H9 (cell line): ENCODE results near the gene F5. TPM values are rescaled to one million over a fixed set of nuclear protein-coding genes. Genes with fewer than 3 reads are reported as not detected.

Experiments
- DNase-seq: peaks from one replicate; pipeline ENCODE4 v3.0.0-alpha.2; 2017
- H2AFZ ChIP-seq: one replicate; pipeline ENCODE4 v1.6.1; 2013; ENCODE audit warnings: mild to moderate bottlenecking, low read length, control low read depth, moderate library complexity
- H2AK5ac ChIP-seq: 2 replicates; pipeline ENCODE4 v1.6.1; 2013; ENCODE audit warnings: low read length, control low read depth, mixed read lengths; ENCODE audit not compliant: insufficient read length
- H2BK120ac ChIP-seq: one replicate; pipeline ENCODE4 v1.6.1; 2013; ENCODE audit warnings: low read depth, mild to moderate bottlenecking, low read length, control low read depth, inconsistent platforms; ENCODE audit not compliant: poor library complexity, severe bottlenecking
- H2BK12ac ChIP-seq: 2 replicates; pipeline ENCODE4 v1.6.1; 2013; ENCODE audit warnings: low read length, control low read depth, mixed read lengths, low read depth; ENCODE audit not compliant: insufficient read length
- H2BK15ac ChIP-seq: 2 replicates; pipeline ENCODE4 v1.6.1; 2013; ENCODE audit warnings: low read depth, low read length, control low read depth
- H2BK20ac ChIP-seq: one replicate; pipeline ENCODE4 v1.6.1; 2013; ENCODE audit warnings: low read depth, mild to moderate bottlenecking, low read length, control low read depth, inconsistent platforms; ENCODE audit not compliant: poor library complexity, severe bottlenecking
- H2BK5ac ChIP-seq: 2 replicates; pipeline ENCODE4 v1.6.1; 2013; ENCODE audit warnings: low read length, control low read depth, mixed read lengths; ENCODE audit not compliant: insufficient read length
- H3K14ac ChIP-seq: 2 replicates; pipeline ENCODE4 v1.6.1; 2013; ENCODE audit warnings: low read length, control low read depth; ENCODE audit not compliant: insufficient read depth
- H3K18ac ChIP-seq: 2 replicates; pipeline ENCODE4 v1.6.1; 2013; ENCODE audit warnings: low read depth, mild to moderate bottlenecking, mixed read lengths, low read length, control low read depth; ENCODE audit not compliant: insufficient read length
- H3K23ac ChIP-seq: 2 replicates; pipeline ENCODE4 v1.6.1; 2013; ENCODE audit warnings: low read length, control low read depth, mixed read lengths, low read depth; ENCODE audit not compliant: insufficient read length
- H3K23me2 ChIP-seq: 2 replicates; pipeline ENCODE4 v1.6.1; 2013; ENCODE audit warnings: low read depth, mild to moderate bottlenecking, mixed read lengths, low read length, control low read depth; ENCODE audit not compliant: insufficient read length, poor library complexity, severe bottlenecking
- H3K27ac ChIP-seq: 2 replicates; pipeline ENCODE4 v1.5.1; 2013; ENCODE audit warnings: low read length, control low read depth, mixed read lengths, low read depth; ENCODE audit not compliant: insufficient read length
- H3K27me3 ChIP-seq: 2 replicates; pipeline ENCODE4 v1.6.1; 2013; ENCODE audit warnings: low read length, control low read depth, inconsistent platforms; ENCODE audit not compliant: insufficient read depth
- H3K4ac ChIP-seq: 2 replicates; pipeline ENCODE4 v1.6.1; 2013; ENCODE audit warnings: low read depth, mild to moderate bottlenecking, control low read depth, inconsistent platforms, low read length, moderate library complexity
- H3K4me1 ChIP-seq: 2 replicates; pipeline ENCODE4 v1.6.1; 2013; ENCODE audit warnings: low read length, control low read depth, inconsistent platforms; ENCODE audit not compliant: insufficient read depth
- H3K4me2 ChIP-seq: 2 replicates; pipeline ENCODE4 v1.6.1; 2013; ENCODE audit warnings: low read length, control low read depth, mixed read lengths; ENCODE audit not compliant: insufficient read length, insufficient read depth
- H3K56ac ChIP-seq: 2 replicates; pipeline ENCODE4 v1.6.1; 2013; ENCODE audit warnings: low read depth, mild to moderate bottlenecking, mixed read lengths, low read length, control low read depth; ENCODE audit not compliant: insufficient read length
- H3K79me1 ChIP-seq: 2 replicates; pipeline ENCODE4 v1.6.1; 2013; ENCODE audit warnings: low read depth, mild to moderate bottlenecking, moderate library complexity, low read length, control low read depth, inconsistent platforms; ENCODE audit not compliant: insufficient read depth, poor library complexity, severe bottlenecking
- H3K79me2 ChIP-seq: 2 replicates; pipeline ENCODE4 v1.6.1; 2013; ENCODE audit warnings: low read length, control low read depth, inconsistent platforms; ENCODE audit not compliant: insufficient read depth
- H3K9ac ChIP-seq: 2 replicates; pipeline ENCODE4 v1.6.1; 2013; ENCODE audit warnings: low read length, control low read depth, mixed read lengths; ENCODE audit not compliant: insufficient read length; ENCODE audit errors: extremely low read depth
- H3K9me3 ChIP-seq: one replicate; pipeline ENCODE4 v1.6.1; 2013; ENCODE audit warnings: low read depth, low read length, inconsistent platforms; ENCODE audit not compliant: control insufficient read depth
- H3T11ph ChIP-seq: one replicate; pipeline ENCODE4 v1.6.1; 2013; ENCODE audit warnings: mild to moderate bottlenecking, low read length, control low read depth, inconsistent platforms
- H4K20me1 ChIP-seq: one replicate; pipeline ENCODE4 v1.6.1; 2013; ENCODE audit not compliant: control insufficient read depth, insufficient read length, insufficient read depth
- H4K5ac ChIP-seq: 2 replicates; pipeline ENCODE4 v1.6.1; 2013; ENCODE audit warnings: low read depth, mild to moderate bottlenecking, mixed read lengths, low read length, control low read depth; ENCODE audit not compliant: insufficient read length
- H4K8ac ChIP-seq: replicated peaks from 2 replicates; pipeline ENCODE4 v1.6.1; 2013; ENCODE audit warnings: low read length, control low read depth, mixed read lengths, low read depth; ENCODE audit not compliant: insufficient read length
- H4K91ac ChIP-seq: 2 replicates; pipeline ENCODE4 v1.6.1; 2013; ENCODE audit warnings: low read depth, mild to moderate bottlenecking, moderate library complexity, mixed read lengths, low read length, control low read depth; ENCODE audit not compliant: insufficient read length
- H3K27ac Mint-ChIP-seq, 3 experiments: 2 replicates in 2 of 3; 3 replicates in 1 of 3; pipeline ENCODE4 v1.8.0; 2020 to 2021; ENCODE audit warnings: mixed read lengths in 3 of 3, mild to moderate bottlenecking in 1 of 3, moderate library complexity in 1 of 3
- H3K27me3 Mint-ChIP-seq: 2 replicates; pipeline ENCODE4 v1.8.0; 2021; ENCODE audit warnings: low read depth, mild to moderate bottlenecking, moderate library complexity, mixed read lengths
- H3K36me3 Mint-ChIP-seq, 3 experiments: 2 replicates in 2 of 3; 3 replicates in 1 of 3; pipeline ENCODE4 v1.8.0; 2020 to 2021; ENCODE audit warnings: low read depth in 3 of 3, mixed read lengths in 3 of 3; ENCODE audit not compliant: insufficient read depth in 1 of 3
- H3K4me1 Mint-ChIP-seq, 2 experiments: 2 replicates each; pipeline ENCODE4 v1.8.0; 2020; ENCODE audit warnings: mixed read lengths in 2 of 2
- H3K4me3 Mint-ChIP-seq, 2 experiments: 2 replicates in 1 of 2; 3 replicates in 1 of 2; pipeline ENCODE4 v1.8.0; 2020 to 2021; ENCODE audit warnings: mild to moderate bottlenecking in 2 of 2, mixed read lengths in 2 of 2, moderate library complexity in 1 of 2
- H3K9me3 Mint-ChIP-seq, 2 experiments: 2 replicates in 1 of 2; 3 replicates in 1 of 2; pipeline ENCODE4 v1.8.0; 2020; ENCODE audit warnings: mild to moderate bottlenecking in 2 of 2, mixed read lengths in 2 of 2, moderate library complexity in 1 of 2
- total RNA-seq: library from RNA; stranded (reverse); gene quantifications from 2 replicates; pipeline ENCODE4 v1.2.1, GENCODE V29; 2021
- TF ChIP-seq, protein P1 (sequence below): fragments of 200-600 bp; sonication (generic); conservative IDR thresholded peaks from 3 replicates; pipeline ENCODE4 v1.8.0; 2021; ENCODE audit warnings: antibody characterized with exemption, mild to moderate bottlenecking

F5 gene
- total RNA-seq, 1 experiment from 2014 or later = 0.04 TPM

DNA sequence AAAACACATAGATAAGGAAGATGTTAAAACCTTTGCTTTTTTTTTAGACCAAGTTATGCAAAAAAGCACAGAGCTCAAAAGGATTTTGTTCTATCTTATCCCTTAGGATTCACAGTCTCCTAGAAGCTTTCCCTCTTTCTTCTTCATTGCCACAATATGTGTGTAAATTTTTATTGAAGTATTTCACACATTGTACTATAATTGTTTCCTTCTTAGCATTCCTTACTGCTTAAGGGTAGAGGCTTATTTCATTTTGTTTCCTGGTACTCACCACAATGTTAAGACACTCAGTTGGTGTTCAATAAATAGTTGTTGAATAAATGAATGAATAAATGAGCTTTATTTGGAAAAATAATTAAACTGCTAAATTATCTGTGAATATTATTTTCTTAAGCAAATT, 70.6 kb downstream of the F5 start:
- H3K18ac ChIP-seq = no peak overlapping the region

More for the DNA sequence above, 70.6 kb downstream of the F5 start:
- no peaks in the 10 kb centered on the region for H3K79me1 ChIP-seq
- H4K5ac ChIP-seq = no peak overlapping the region
- no peaks in the 10 kb centered on the region for H4K20me1 ChIP-seq
- H2BK15ac ChIP-seq = no peak overlapping the region
- H2BK120ac ChIP-seq = no peak overlapping the region
- no peaks in the 10 kb centered on the region for H3K27me3 ChIP-seq
- no peak overlapping the region for H3K56ac ChIP-seq
- no peak overlapping the region for H2BK20ac ChIP-seq
- no peak overlapping the region for H3K27ac ChIP-seq
- no peak overlapping the region for H3K4ac ChIP-seq
- no peak overlapping the region for H4K91ac ChIP-seq
- no peak overlapping the region for H3K23ac ChIP-seq
- H3K14ac ChIP-seq = no peak overlapping the region
- H3K4me1 ChIP-seq = no peaks in the 10 kb centered on the region
- no peaks in the 10 kb centered on the region for H3K9me3 ChIP-seq
- no peak overlapping the region for H3K4me3 Mint-ChIP-seq
- no peak overlapping the region for H2AK5ac ChIP-seq
- no peaks in the 10 kb centered on the region for H3K23me2 ChIP-seq
- TF ChIP-seq, protein P1, sequence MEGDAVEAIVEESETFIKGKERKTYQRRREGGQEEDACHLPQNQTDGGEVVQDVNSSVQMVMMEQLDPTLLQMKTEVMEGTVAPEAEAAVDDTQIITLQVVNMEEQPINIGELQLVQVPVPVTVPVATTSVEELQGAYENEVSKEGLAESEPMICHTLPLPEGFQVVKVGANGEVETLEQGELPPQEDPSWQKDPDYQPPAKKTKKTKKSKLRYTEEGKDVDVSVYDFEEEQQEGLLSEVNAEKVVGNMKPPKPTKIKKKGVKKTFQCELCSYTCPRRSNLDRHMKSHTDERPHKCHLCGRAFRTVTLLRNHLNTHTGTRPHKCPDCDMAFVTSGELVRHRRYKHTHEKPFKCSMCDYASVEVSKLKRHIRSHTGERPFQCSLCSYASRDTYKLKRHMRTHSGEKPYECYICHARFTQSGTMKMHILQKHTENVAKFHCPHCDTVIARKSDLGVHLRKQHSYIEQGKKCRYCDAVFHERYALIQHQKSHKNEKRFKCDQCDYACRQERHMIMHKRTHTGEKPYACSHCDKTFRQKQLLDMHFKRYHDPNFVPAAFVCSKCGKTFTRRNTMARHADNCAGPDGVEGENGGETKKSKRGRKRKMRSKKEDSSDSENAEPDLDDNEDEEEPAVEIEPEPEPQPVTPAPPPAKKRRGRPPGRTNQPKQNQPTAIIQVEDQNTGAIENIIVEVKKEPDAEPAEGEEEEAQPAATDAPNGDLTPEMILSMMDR = no peak
- no peak overlapping the region for H4K8ac ChIP-seq
- H3K79me2 ChIP-seq = no peaks in the 10 kb centered on the region
- no peak overlapping the region for H3K27ac Mint-ChIP-seq
- no peak overlapping the region for H3T11ph ChIP-seq
- no peak overlapping the region for H3K4me2 ChIP-seq
- H2BK5ac ChIP-seq = no peak overlapping the region
- no peaks in the 10 kb centered on the region for H3K27me3 Mint-ChIP-seq
- H3K36me3 Mint-ChIP-seq = no peaks in the 10 kb centered on the region
- peaks cover 0 to 7% of the 10 kb centered on the region in 2 experiments; a peak in 1 of 4 replicates for H3K4me1 Mint-ChIP-seq
- no peak overlapping the region for H2AFZ ChIP-seq
- no peak for DNase-seq
- H2BK12ac ChIP-seq = no peak overlapping the region
- H3K9ac ChIP-seq = no peak overlapping the region
- no peaks in the 10 kb centered on the region for H3K9me3 Mint-ChIP-seq
